MM.1S (cell line): Measurements from ENCODE around the gene ADSS2.

Experiments used
- CTCF ChIP-seq: fragments of 300-600 bp; sonication (generic); IDR thresholded peaks from 2 replicates; pipeline ENCODE4 v1.5.1; 2016; ENCODE audit warnings: antibody characterized with exemption, low read length, mixed read lengths
- EZH2 ChIP-seq: fragments of 300-600 bp; sonication (generic); optimal IDR thresholded peaks from 2 replicates; pipeline ENCODE3; 2017; ENCODE audit warnings: low read depth, mild to moderate bottlenecking, antibody characterized with exemption, low read length, mixed read lengths
- EZH2phosphoT487 ChIP-seq: fragments of 300-600 bp; sonication (generic); IDR thresholded peaks from 2 replicates; pipeline ENCODE4 v1.6.1; 2018; ENCODE audit warnings: antibody characterized with exemption, low read length

GRCh38 chr1:244384066-244384465, 67.6 kb downstream of the ADSS2 start:
- TF ChIP-seq CTCF (no peak), EZH2 (no peak), EZH2phosphoT487 (no peak)
